Thyroid gland (tissue), 4 donors: ENCODE results near the gene EHD3.

Experiments used
- POLR2A ChIP-seq, 2 donors: fragments of 450-650 bp; IDR thresholded peaks; one replicate each; pipeline ENCODE4 v1.6.1; 2017; ENCODE audit warnings: antibody characterized with exemption in 2 of 2, mild to moderate bottlenecking in 2 of 2, moderate library complexity in 1 of 2
- TF ChIP-seq, protein P1 (sequence below), 6 experiments: fragments of 200-600 bp in 3 of 6; fragments of 450-650 bp in 3 of 6; sonication (generic) in 3 of 6; IDR thresholded peaks; one replicate each; pipeline ENCODE4 v1.5.1; 2016 to 2019; ENCODE audit warnings: antibody characterized with exemption in 6 of 6, mild to moderate bottlenecking in 2 of 6, inconsistent platforms in 1 of 6, moderate library complexity in 1 of 6

DNA sequence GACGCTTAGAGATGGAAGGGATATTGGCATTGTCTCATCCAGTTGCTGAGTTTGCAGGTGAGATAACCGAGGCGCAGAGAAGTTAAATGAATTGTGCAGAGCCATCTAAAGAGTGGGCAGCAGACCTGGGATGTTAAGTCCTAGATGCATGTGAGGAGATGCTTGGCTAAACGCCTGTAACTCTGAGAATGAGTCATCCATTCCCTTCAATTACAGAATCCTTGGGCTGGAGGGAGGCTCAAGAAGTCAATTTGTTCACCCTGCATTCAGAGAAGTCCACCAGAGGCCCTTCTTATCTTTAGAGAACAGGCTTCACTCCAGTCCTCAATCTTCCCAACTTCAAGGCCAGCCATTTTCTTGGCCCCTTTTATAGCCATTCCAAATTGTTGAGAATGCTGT, 1.6 kb downstream of the EHD3 start:
- TF ChIP-seq, protein P1, sequence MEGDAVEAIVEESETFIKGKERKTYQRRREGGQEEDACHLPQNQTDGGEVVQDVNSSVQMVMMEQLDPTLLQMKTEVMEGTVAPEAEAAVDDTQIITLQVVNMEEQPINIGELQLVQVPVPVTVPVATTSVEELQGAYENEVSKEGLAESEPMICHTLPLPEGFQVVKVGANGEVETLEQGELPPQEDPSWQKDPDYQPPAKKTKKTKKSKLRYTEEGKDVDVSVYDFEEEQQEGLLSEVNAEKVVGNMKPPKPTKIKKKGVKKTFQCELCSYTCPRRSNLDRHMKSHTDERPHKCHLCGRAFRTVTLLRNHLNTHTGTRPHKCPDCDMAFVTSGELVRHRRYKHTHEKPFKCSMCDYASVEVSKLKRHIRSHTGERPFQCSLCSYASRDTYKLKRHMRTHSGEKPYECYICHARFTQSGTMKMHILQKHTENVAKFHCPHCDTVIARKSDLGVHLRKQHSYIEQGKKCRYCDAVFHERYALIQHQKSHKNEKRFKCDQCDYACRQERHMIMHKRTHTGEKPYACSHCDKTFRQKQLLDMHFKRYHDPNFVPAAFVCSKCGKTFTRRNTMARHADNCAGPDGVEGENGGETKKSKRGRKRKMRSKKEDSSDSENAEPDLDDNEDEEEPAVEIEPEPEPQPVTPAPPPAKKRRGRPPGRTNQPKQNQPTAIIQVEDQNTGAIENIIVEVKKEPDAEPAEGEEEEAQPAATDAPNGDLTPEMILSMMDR (IDR thresholded peaks at IDR 0.05), result no peak
- no peak for TF ChIP-seq POLR2A (IDR thresholded peaks at IDR 0.05)
